ENCODE measurements around the gene CDT1. TPM values are rescaled to one million over a fixed set of nuclear protein-coding genes. Genes with fewer than 3 reads are reported as not detected.

Gene CDT1
- total and polyA plus RNA-seq, 10 of the 15 experiments (the other 5 are each of a cell fraction or from before 2014, with no cell fraction given): 0.50 to 87.6 (median 8.8) TPM

- Histone ChIP-seq H3K27me3 (replicated peaks in 1 of 2; ENCODE audit: control insufficient read depth in 2 of 2, insufficient read depth in 2 of 2, low read length in 1 of 2) (no peaks in the 10 kb centered on the region), H3K4me1 (ENCODE audit: control insufficient read depth, insufficient read depth, low read length) (peaks cover 28% of the 10 kb centered on the region), H3K36me3 (ENCODE audit: control insufficient read depth in 2 of 2, insufficient read depth in 2 of 2, low read length in 1 of 2) (peaks cover 3 to 4% of the 10 kb centered on the region in 2 experiments; a peak in 2 of 4 replicates), H3K4me3 (no peak overlapping the region), H3K27ac (ENCODE audit: control insufficient read depth, insufficient read depth) (no peak overlapping the region; the same call in 1 of the 2 replicates), H2AFZ (ENCODE audit: control insufficient read depth, low read depth, low read length) (no peak overlapping the region), H4K20me1 (ENCODE audit: control insufficient read depth, insufficient read depth) (no peaks in the 10 kb centered on the region; the same call in none of the 2 replicates), H3K79me2 (ENCODE audit: control insufficient read depth, insufficient read depth, low read length) (peaks cover 67% of the 10 kb centered on the region), H3K4me2 (ENCODE audit: control insufficient read depth, insufficient read depth) (no peak overlapping the region), H3K9me3 (replicated peaks; ENCODE audit: control insufficient read depth, insufficient read depth, low read length) (no peaks in the 10 kb centered on the region), H3K9ac (ENCODE audit: control insufficient read depth, insufficient read depth, low read length) (no peak overlapping the region)
- intact Hi-C loops (cut with micrococcal nuclease; ENCODE audit: unreplicated experiment): no loop called here
- RAD21 ChIA-PET (ENCODE audit: unreplicated experiment): interaction anchor here (0.9 kb wide), 1 partner anchor 15 kb away, joined by 3 read pairs; the partner anchor contains the start of gene PIEZO1
- BruUV-seq (replicated peaks): no TSS peak
- SMC1A ChIA-PET (ENCODE audit: uncharacterized antibody, unreplicated experiment): interaction anchor here (1.1 kb wide), 1 partner anchor 13 kb away, joined by 4 read pairs; no protein-coding TSS in a partner anchor
- CTCF ChIA-PET: interaction anchor here (1.3 kb wide), 1 partner anchor 25 kb away, joined by 5 read pairs; no protein-coding TSS in a partner anchor
- FAIRE-seq (no peak), ATAC-seq (peak; percentile 81), DNase-seq (ENCODE audit: low read depth, low spot score) (no peak)
- TF ChIP-seq SPI1 (IDR thresholded peaks at IDR 0.05; ENCODE audit: borderline replicate concordance, insufficient read depth, low read depth, low read length) (peak; percentile 62; the same call in 1 of the 2 replicates), POLR2A (IDR thresholded peaks at IDR 0.05; ENCODE audit: low read depth, low read length) (peak; percentile 37; the same call in 1 of the 2 replicates), MEF2B (IDR thresholded peaks at IDR 0.05; ENCODE audit: partially characterized antibody, poor library complexity, severe bottlenecking) (peak; percentile 51)
- TF ChIP-seq, protein P1, sequence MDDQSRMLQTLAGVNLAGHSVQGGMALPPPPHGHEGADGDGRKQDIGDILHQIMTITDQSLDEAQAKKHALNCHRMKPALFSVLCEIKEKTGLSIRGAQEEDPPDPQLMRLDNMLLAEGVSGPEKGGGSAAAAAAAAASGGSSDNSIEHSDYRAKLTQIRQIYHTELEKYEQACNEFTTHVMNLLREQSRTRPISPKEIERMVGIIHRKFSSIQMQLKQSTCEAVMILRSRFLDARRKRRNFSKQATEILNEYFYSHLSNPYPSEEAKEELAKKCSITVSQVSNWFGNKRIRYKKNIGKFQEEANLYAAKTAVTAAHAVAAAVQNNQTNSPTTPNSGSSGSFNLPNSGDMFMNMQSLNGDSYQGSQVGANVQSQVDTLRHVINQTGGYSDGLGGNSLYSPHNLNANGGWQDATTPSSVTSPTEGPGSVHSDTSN (IDR thresholded peaks at IDR 0.05; ENCODE audit: insufficient replicate concordance, low read depth, low read length): no peak
- POLR2A ChIA-PET: interaction anchor here (0.7 kb wide), 1 partner anchor 51 kb away, joined by 6 read pairs; no protein-coding TSS in a partner anchor
- WGBS (ENCODE audit: insufficient coverage, insufficient replicate concordance, low lambda C conversion rate, missing lambda C conversion rate): 67% methylated on average over 25 of the region's 30 CpGs
- in situ Hi-C loops (cut with MboI): no loop called here
These were observed 33.8 kb upstream of the CDT1 start for GRCh38 chr16:88769617-88770460.
